WTC11 (cell line): ENCODE results near the gene POLR1C. TPM values are rescaled to one million over a fixed set of nuclear protein-coding genes. Genes with fewer than 3 reads are reported as not detected.

Experiments used
- ATAC-seq: fragments of 200-7000 bp; cut with Tn5 transposase; 2 replicates; pipeline ENCODE4 v1.10.0; 2021; ENCODE audit warnings: mild to moderate bottlenecking, moderate library complexity
- CTCF ChIA-PET: fragments of 300-600 bp; sonication (Branson Sonifier 250); formaldehyde crosslinking; loops from one replicate; lab custom pipeline; 2021; ENCODE audit warnings: antibody characterized with exemption; lab: Charles Lee
- POLR2A ChIA-PET: fragments of 350-600 bp; sonication (Branson Sonifier 250); formaldehyde crosslinking; loops from one replicate; lab custom pipeline; 2021; ENCODE audit warnings: antibody characterized with exemption; lab: Charles Lee
- DNase-seq: peaks from one replicate; pipeline ENCODE4 v3.0.0; 2021; ENCODE audit warnings: low spot score
- H3K27ac Mint-ChIP-seq: 2 replicates; pipeline ENCODE4 v1.8.0; 2021; ENCODE audit warnings: mixed read lengths
- H3K27me3 Mint-ChIP-seq: 2 replicates; pipeline ENCODE4 v1.8.0; 2021; ENCODE audit warnings: low read depth, mild to moderate bottlenecking, moderate library complexity, mixed read lengths
- H3K36me3 Mint-ChIP-seq: 2 replicates; pipeline ENCODE4 v1.8.0; 2021; ENCODE audit warnings: mixed read lengths
- H3K4me1 Mint-ChIP-seq: 2 replicates; pipeline ENCODE4 v1.8.0; 2022; ENCODE audit warnings: mixed read lengths
- H3K4me3 Mint-ChIP-seq: 2 replicates; pipeline ENCODE4 v1.8.0; 2021; ENCODE audit warnings: mild to moderate bottlenecking, moderate library complexity, mixed read lengths
- H3K9me3 Mint-ChIP-seq: 2 replicates; pipeline ENCODE4 v1.8.0; 2021; ENCODE audit warnings: mixed read lengths
- AR ChIP-seq: fragments of 250-450 bp; sonication (Bioruptor Pico); IDR thresholded peaks from 2 replicates; pipeline ENCODE4 v1.9.0; 2021; ENCODE audit warnings: mild to moderate bottlenecking
- CBFB ChIP-seq: sonication (generic); formaldehyde crosslinking; IDR thresholded peaks from 2 replicates; pipeline ENCODE4 v1.8.1; 2022; ENCODE audit warnings: mild to moderate bottlenecking, low read depth, missing genetic modification reagents
- E2F5 ChIP-seq: sonication (generic); formaldehyde crosslinking; IDR thresholded peaks from 2 replicates; pipeline ENCODE4 v1.8.1; 2022; ENCODE audit warnings: mild to moderate bottlenecking, moderate library complexity, missing genetic modification reagents
- ESRRA ChIP-seq: sonication (generic); formaldehyde crosslinking; IDR thresholded peaks from 2 replicates; pipeline ENCODE4 v1.8.1; 2022; ENCODE audit warnings: mild to moderate bottlenecking, missing genetic modification reagents, borderline replicate concordance
- FOXK1 ChIP-seq: sonication (generic); formaldehyde crosslinking; IDR thresholded peaks from 2 replicates; pipeline ENCODE4 v1.8.0; 2022; ENCODE audit warnings: mild to moderate bottlenecking, moderate library complexity, missing genetic modification reagents
- GABPB1 ChIP-seq: sonication (generic); formaldehyde crosslinking; IDR thresholded peaks from 2 replicates; pipeline ENCODE4 v1.8.1; 2023; ENCODE audit warnings: mild to moderate bottlenecking, missing genetic modification reagents
- GRHL2 ChIP-seq: fragments of 250-450 bp; sonication (Bioruptor Pico); IDR thresholded peaks from 2 replicates; pipeline ENCODE4 v1.8.0; 2022; ENCODE audit warnings: mild to moderate bottlenecking, moderate library complexity; ENCODE audit not compliant: insufficient replicate concordance, severe bottlenecking
- HMGA2 ChIP-seq: fragments of 250-450 bp; sonication (Bioruptor Pico); IDR thresholded peaks from 2 replicates; pipeline ENCODE4 v1.4.0; 2021; ENCODE audit warnings: mild to moderate bottlenecking, moderate library complexity
- NR1H2 ChIP-seq: sonication (generic); formaldehyde crosslinking; IDR thresholded peaks from 2 replicates; pipeline ENCODE4 v1.9.0; 2021; ENCODE audit warnings: mild to moderate bottlenecking, moderate library complexity, missing genetic modification reagents
- NR3C1 ChIP-seq: sonication (generic); formaldehyde crosslinking; conservative IDR thresholded peaks from 2 replicates; pipeline ENCODE4 v1.8.1; 2023; ENCODE audit warnings: low read depth, mild to moderate bottlenecking, missing genetic modification reagents
- PRDM15 ChIP-seq: sonication (generic); formaldehyde crosslinking; IDR thresholded peaks from 2 replicates; pipeline ENCODE4 v1.8.0; 2022; ENCODE audit warnings: missing genetic modification reagents
- TEAD1 ChIP-seq: sonication (generic); formaldehyde crosslinking; IDR thresholded peaks from 2 replicates; pipeline ENCODE4 v1.8.0; 2022; ENCODE audit warnings: mild to moderate bottlenecking, missing genetic modification reagents
- ZBTB43 ChIP-seq: sonication (generic); formaldehyde crosslinking; IDR thresholded peaks from 2 replicates; pipeline ENCODE4 v1.8.1; 2023; ENCODE audit warnings: mild to moderate bottlenecking, missing genetic modification reagents
- ZNF219 ChIP-seq: sonication (generic); formaldehyde crosslinking; IDR thresholded peaks from 2 replicates; pipeline ENCODE4 v1.8.0; 2023; ENCODE audit warnings: missing genetic modification reagents, mild to moderate bottlenecking, borderline replicate concordance
- ZNF263 ChIP-seq: sonication (generic); formaldehyde crosslinking; IDR thresholded peaks from 2 replicates; pipeline ENCODE4 v1.8.1; 2022; ENCODE audit warnings: low read depth, mild to moderate bottlenecking, moderate library complexity, missing genetic modification reagents
- ZNF396 ChIP-seq: fragments of 250-450 bp; sonication (Bioruptor Pico); IDR thresholded peaks from 2 replicates; pipeline ENCODE4 v1.8.0; 2021; ENCODE audit warnings: mild to moderate bottlenecking, moderate library complexity, borderline replicate concordance
- ZNF423 ChIP-seq: fragments of 250-450 bp; sonication (Bioruptor Pico); IDR thresholded peaks from 2 replicates; pipeline ENCODE4 v2.1.2; 2022; ENCODE audit warnings: mild to moderate bottlenecking, moderate library complexity
- ZNF425 ChIP-seq: fragments of 250-450 bp; sonication (Bioruptor Pico); conservative IDR thresholded peaks from 2 replicates; pipeline ENCODE4 v1.9.0; 2021; ENCODE audit warnings: mild to moderate bottlenecking
- ZNF671 ChIP-seq: fragments of 250-450 bp; sonication (Bioruptor Pico); IDR thresholded peaks from 2 replicates; pipeline ENCODE4 v1.8.0; 2021; ENCODE audit warnings: mild to moderate bottlenecking
- ZSCAN18 ChIP-seq: fragments of 250-450 bp; sonication (Bioruptor Pico); IDR thresholded peaks from 2 replicates; pipeline ENCODE4 v2.1.2; 2022; ENCODE audit warnings: mild to moderate bottlenecking, moderate library complexity
- total RNA-seq: library from RNA; stranded (reverse); gene quantifications from 3 replicates; pipeline ENCODE4 v1.2.3, GENCODE V29; 2021

POLR1C gene
- total RNA-seq, 1 experiment from 2014 or later = 46.6 TPM

- Mint-ChIP-seq H3K9me3 (no peaks in the 10 kb centered on the region), H3K27me3 (no peaks in the 10 kb centered on the region), H3K36me3 (no peaks in the 10 kb centered on the region), H3K4me3 (no peak overlapping the region), H3K4me1 (peaks cover 53% of the 10 kb centered on the region), H3K27ac (no peak overlapping the region)
- ChIA-PET POLR2A (interaction anchor here (0.7 to 1.0 kb wide), 2 partner anchors 12 to 208 kb away, joined by 3 to 4 read pairs; no protein-coding TSS in a partner anchor), CTCF (interaction anchor here (0.6 to 2.8 kb wide), 7 partner anchors 8 to 655 kb away, joined by 3 to 15 read pairs (median 3); no protein-coding TSS in a partner anchor)
- TF ChIP-seq ZNF671 (CRISPR knock-in tag) = no peak
- peak; percentile 92 for TF ChIP-seq GABPB1 (CRISPR knock-in tag)
- TF ChIP-seq ZBTB43 (CRISPR knock-in tag) = no peak
- no peak for ATAC-seq
- DNase-seq = no peak
These were observed 35.8 kb upstream of the POLR1C start for GRCh38 chr6:43481075-43481474.

GRCh38 chr6:43481591-43482236 is 35.2 kb upstream of the POLR1C start:
- ATAC-seq = peak; percentile 5; the same call in 1 of the 2 replicates
- H3K27me3 Mint-ChIP-seq = no peaks in the 10 kb centered on the region
- H3K36me3 Mint-ChIP-seq = peaks cover 2% of the 10 kb centered on the region; the same call in 1 of the 2 replicates
- no peaks in the 10 kb centered on the region for H3K9me3 Mint-ChIP-seq
- POLR2A ChIA-PET = interaction anchor here (0.7 kb wide), 1 partner anchor 209 kb away, joined by 3 read pairs; no protein-coding TSS in a partner anchor
- CTCF ChIA-PET = interaction anchor here (0.6 to 2.8 kb wide), 7 partner anchors 8 to 654 kb away, joined by 3 to 15 read pairs (median 3); no protein-coding TSS in a partner anchor
- no peak for DNase-seq
- peak overlapping the region; percentile 12 for H3K4me3 Mint-ChIP-seq
- peak overlapping the region; percentile 73 for H3K27ac Mint-ChIP-seq
- H3K4me1 Mint-ChIP-seq = peaks cover 51% of the 10 kb centered on the region
- TF ChIP-seq GRHL2 (CRISPR knock-in tag) (no peak), PRDM15 (CRISPR knock-in tag) (no peak), FOXK1 (CRISPR knock-in tag) (no peak), ZSCAN18 (CRISPR knock-in tag) (no peak), NR3C1 (CRISPR knock-in tag) (no peak), NR1H2 (CRISPR knock-in tag) (no peak), E2F5 (CRISPR knock-in tag) (no peak), TEAD1 (CRISPR knock-in tag) (no peak), CBFB (CRISPR knock-in tag) (no peak), ESRRA (CRISPR knock-in tag) (no peak), ZNF396 (CRISPR knock-in tag) (no peak), ZNF263 (no peak), HMGA2 (no peak), ZNF425 (CRISPR knock-in tag) (no peak), ZBTB43 (CRISPR knock-in tag) (no peak), AR (no peak), ZNF219 (CRISPR knock-in tag) (no peak), ZNF423 (no peak)
